ENCODE measurements around the gene TMEM271.

Gene TMEM271

GRCh38 chr4:534576-535151 lies 41.4 kb downstream of the TMEM271 start:
- DNase-seq (ENCODE audit: low read depth in 1 of 2, low spot score in 1 of 2), result no peak

- DNase-seq (ENCODE audit: low read depth in 1 of 2, low spot score in 1 of 2), result no peak
Observed at GRCh38 chr4:534101-534575, 42.0 kb downstream of the TMEM271 start.

- DNase-seq (ENCODE audit: low read depth in 1 of 2, low spot score in 1 of 2), result no peak
Observed at GRCh38 chr4:533318-534100, 42.6 kb downstream of the TMEM271 start.

GRCh38 chr4:532588-533317 lies 43.3 kb downstream of the TMEM271 start:
- DNase-seq (ENCODE audit: low read depth in 1 of 2, low spot score in 1 of 2), result no peak

GRCh38 chr4:531721-532565 lies 44.2 kb downstream of the TMEM271 start:
- no peak for DNase-seq (ENCODE audit: low read depth in 1 of 2, low spot score in 1 of 2)

- DNase-seq (ENCODE audit: low read depth in 1 of 2, low spot score in 1 of 2), result no peak
Observed at GRCh38 chr4:531076-531475, 45.0 kb downstream of the TMEM271 start.

GRCh38 chr4:530017-530781 lies 45.9 kb downstream of the TMEM271 start:
- DNase-seq (ENCODE audit: low read depth in 1 of 2, low spot score in 1 of 2), result no peak

- DNase-seq (ENCODE audit: low read depth in 1 of 2, low spot score in 1 of 2), result no peak
Observed at GRCh38 chr4:529563-529962, 46.5 kb downstream of the TMEM271 start.

GRCh38 chr4:528835-529234 lies 47.3 kb downstream of the TMEM271 start:
- DNase-seq (ENCODE audit: low read depth in 1 of 2, low spot score in 1 of 2), result no peak

GRCh38 chr4:528296-528695 lies 47.8 kb downstream of the TMEM271 start:
- DNase-seq (ENCODE audit: low read depth in 1 of 2, low spot score in 1 of 2), result no peak

- no peak for DNase-seq (ENCODE audit: low read depth in 1 of 2, low spot score in 1 of 2)
Observed at GRCh38 chr4:526971-527460, 49.1 kb downstream of the TMEM271 start.

GRCh38 chr4:526189-526909 lies 49.7 kb downstream of the TMEM271 start:
- DNase-seq (ENCODE audit: low read depth in 1 of 2, low spot score in 1 of 2), result no peak

GRCh38 chr4:525660-526059 lies 50.4 kb downstream of the TMEM271 start:
- DNase-seq (ENCODE audit: low read depth in 1 of 2, low spot score in 1 of 2), result no peak

GRCh38 chr4:524196-524595 lies 51.9 kb downstream of the TMEM271 start:
- DNase-seq (ENCODE audit: low read depth in 1 of 2, low spot score in 1 of 2), result no peak
